Liver (tissue), 3 donors: ENCODE measurements around the gene EFNA2.

ENCODE experiments used
- EGR1 ChIP-seq, 2 donors: IDR thresholded peaks; 2 replicates each; pipeline ENCODE4 v1.6.1; 2016 to 2018; ENCODE audit warnings: antibody characterized with exemption in 2 of 2, low read depth in 2 of 2
- FOXA1 ChIP-seq: IDR thresholded peaks from 2 replicates; pipeline ENCODE4 v1.6.1; 2016; ENCODE audit warnings: antibody characterized with exemption
- GABPA ChIP-seq, 2 donors: IDR thresholded peaks in 1 of 2; conservative IDR thresholded peaks in 1 of 2; 2 replicates each; pipeline ENCODE4 v1.6.1; 2016; ENCODE audit warnings: antibody characterized with exemption in 2 of 2, mild to moderate bottlenecking in 1 of 2, moderate library complexity in 1 of 2
- HNF4A ChIP-seq, 2 donors: conservative IDR thresholded peaks; 2 replicates each; pipeline ENCODE4 v1.6.1; 2016; ENCODE audit warnings: antibody characterized with exemption in 2 of 2, mild to moderate bottlenecking in 2 of 2
- HNF4G ChIP-seq: IDR thresholded peaks from 2 replicates; pipeline ENCODE4 v1.6.1; 2016; ENCODE audit warnings: antibody characterized with exemption
- SP1 ChIP-seq: IDR thresholded peaks from 2 replicates; pipeline ENCODE4 v1.6.1; 2018; ENCODE audit warnings: antibody characterized with exemption, mild to moderate bottlenecking
- YY1 ChIP-seq: IDR thresholded peaks from 2 replicates; pipeline ENCODE4 v1.6.1; 2016; ENCODE audit warnings: antibody characterized with exemption, mild to moderate bottlenecking
- TF ChIP-seq, protein P1 (sequence below): fragments of 150-350 bp; IDR thresholded peaks from 2 replicates; pipeline ENCODE4 v1.5.1; 2017; ENCODE audit warnings: improper control_type of control experiment, low read depth, low read length; ENCODE audit not compliant: missing input control
- TF ChIP-seq, protein P2 (sequence below): IDR thresholded peaks from 2 replicates; pipeline ENCODE4 v1.6.1; 2016; ENCODE audit warnings: antibody characterized with exemption, mild to moderate bottlenecking
- TF ChIP-seq, protein P3 (sequence below): IDR thresholded peaks from 2 replicates; pipeline ENCODE4 v1.6.1; 2016; ENCODE audit warnings: antibody characterized with exemption
- TF ChIP-seq, protein P4 (sequence below): IDR thresholded peaks from 2 replicates; pipeline ENCODE4 v1.6.1; 2016; ENCODE audit warnings: antibody characterized with exemption
- TF ChIP-seq, protein P5 (sequence below): IDR thresholded peaks from 2 replicates; pipeline ENCODE4 v1.6.1; 2016; ENCODE audit warnings: antibody characterized with exemption
- donor health status: healthy.
- donor health status: healthy.

DNA sequence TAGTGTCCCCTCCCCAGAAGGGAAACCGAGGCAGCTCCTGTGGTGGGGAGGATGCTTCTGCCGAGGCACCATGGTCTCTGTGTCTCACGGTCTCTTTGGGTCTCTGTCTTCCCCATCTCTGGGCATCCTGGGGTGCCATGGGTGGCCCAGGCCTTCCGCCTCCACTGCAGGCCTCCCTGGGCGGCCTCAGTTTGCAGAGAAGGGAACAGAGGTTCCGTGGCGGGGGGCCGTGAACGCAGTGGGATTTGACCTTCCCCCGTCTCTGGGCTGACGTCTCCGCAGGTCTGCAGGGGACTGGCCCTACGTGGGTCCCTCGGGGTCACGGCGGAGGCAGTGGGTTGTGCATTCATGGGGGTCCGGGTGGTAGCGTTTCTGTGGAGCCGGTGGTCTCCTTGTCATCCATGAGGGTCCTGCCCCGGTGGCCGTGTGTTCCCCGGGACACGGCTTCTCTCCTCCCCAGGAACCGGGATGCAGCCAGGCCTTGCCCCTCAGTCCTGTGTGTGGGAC lies 4.6 kb downstream of the EFNA2 start:
- no peak for TF ChIP-seq FOXA1
- TF ChIP-seq, protein P1, sequence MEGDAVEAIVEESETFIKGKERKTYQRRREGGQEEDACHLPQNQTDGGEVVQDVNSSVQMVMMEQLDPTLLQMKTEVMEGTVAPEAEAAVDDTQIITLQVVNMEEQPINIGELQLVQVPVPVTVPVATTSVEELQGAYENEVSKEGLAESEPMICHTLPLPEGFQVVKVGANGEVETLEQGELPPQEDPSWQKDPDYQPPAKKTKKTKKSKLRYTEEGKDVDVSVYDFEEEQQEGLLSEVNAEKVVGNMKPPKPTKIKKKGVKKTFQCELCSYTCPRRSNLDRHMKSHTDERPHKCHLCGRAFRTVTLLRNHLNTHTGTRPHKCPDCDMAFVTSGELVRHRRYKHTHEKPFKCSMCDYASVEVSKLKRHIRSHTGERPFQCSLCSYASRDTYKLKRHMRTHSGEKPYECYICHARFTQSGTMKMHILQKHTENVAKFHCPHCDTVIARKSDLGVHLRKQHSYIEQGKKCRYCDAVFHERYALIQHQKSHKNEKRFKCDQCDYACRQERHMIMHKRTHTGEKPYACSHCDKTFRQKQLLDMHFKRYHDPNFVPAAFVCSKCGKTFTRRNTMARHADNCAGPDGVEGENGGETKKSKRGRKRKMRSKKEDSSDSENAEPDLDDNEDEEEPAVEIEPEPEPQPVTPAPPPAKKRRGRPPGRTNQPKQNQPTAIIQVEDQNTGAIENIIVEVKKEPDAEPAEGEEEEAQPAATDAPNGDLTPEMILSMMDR = no peak
- TF ChIP-seq YY1 = no peak
- TF ChIP-seq EGR1 (IDR thresholded peaks at IDR 0.05; ENCODE audit: low read depth in 2 of 2) = no peak
- TF ChIP-seq, protein P2, sequence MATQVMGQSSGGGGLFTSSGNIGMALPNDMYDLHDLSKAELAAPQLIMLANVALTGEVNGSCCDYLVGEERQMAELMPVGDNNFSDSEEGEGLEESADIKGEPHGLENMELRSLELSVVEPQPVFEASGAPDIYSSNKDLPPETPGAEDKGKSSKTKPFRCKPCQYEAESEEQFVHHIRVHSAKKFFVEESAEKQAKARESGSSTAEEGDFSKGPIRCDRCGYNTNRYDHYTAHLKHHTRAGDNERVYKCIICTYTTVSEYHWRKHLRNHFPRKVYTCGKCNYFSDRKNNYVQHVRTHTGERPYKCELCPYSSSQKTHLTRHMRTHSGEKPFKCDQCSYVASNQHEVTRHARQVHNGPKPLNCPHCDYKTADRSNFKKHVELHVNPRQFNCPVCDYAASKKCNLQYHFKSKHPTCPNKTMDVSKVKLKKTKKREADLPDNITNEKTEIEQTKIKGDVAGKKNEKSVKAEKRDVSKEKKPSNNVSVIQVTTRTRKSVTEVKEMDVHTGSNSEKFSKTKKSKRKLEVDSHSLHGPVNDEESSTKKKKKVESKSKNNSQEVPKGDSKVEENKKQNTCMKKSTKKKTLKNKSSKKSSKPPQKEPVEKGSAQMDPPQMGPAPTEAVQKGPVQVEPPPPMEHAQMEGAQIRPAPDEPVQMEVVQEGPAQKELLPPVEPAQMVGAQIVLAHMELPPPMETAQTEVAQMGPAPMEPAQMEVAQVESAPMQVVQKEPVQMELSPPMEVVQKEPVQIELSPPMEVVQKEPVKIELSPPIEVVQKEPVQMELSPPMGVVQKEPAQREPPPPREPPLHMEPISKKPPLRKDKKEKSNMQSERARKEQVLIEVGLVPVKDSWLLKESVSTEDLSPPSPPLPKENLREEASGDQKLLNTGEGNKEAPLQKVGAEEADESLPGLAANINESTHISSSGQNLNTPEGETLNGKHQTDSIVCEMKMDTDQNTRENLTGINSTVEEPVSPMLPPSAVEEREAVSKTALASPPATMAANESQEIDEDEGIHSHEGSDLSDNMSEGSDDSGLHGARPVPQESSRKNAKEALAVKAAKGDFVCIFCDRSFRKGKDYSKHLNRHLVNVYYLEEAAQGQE = no peak
- TF ChIP-seq, protein P3, sequence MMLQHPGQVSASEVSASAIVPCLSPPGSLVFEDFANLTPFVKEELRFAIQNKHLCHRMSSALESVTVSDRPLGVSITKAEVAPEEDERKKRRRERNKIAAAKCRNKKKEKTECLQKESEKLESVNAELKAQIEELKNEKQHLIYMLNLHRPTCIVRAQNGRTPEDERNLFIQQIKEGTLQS = no peak
- TF ChIP-seq, protein P4, sequence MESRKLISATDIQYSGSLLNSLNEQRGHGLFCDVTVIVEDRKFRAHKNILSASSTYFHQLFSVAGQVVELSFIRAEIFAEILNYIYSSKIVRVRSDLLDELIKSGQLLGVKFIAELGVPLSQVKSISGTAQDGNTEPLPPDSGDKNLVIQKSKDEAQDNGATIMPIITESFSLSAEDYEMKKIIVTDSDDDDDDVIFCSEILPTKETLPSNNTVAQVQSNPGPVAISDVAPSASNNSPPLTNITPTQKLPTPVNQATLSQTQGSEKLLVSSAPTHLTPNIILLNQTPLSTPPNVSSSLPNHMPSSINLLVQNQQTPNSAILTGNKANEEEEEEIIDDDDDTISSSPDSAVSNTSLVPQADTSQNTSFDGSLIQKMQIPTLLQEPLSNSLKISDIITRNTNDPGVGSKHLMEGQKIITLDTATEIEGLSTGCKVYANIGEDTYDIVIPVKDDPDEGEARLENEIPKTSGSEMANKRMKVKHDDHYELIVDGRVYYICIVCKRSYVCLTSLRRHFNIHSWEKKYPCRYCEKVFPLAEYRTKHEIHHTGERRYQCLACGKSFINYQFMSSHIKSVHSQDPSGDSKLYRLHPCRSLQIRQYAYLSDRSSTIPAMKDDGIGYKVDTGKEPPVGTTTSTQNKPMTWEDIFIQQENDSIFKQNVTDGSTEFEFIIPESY = no peak
- TF ChIP-seq, protein P5, sequence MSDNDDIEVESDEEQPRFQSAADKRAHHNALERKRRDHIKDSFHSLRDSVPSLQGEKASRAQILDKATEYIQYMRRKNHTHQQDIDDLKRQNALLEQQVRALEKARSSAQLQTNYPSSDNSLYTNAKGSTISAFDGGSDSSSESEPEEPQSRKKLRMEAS = no peak
- TF ChIP-seq HNF4A (conservative IDR thresholded peaks at IDR 0.05) = no peak
- no peak for TF ChIP-seq HNF4G
- no peak for TF ChIP-seq SP1
- no peak for TF ChIP-seq GABPA (IDR thresholded peaks at IDR 0.05 in 1 of 2, conservative IDR thresholded peaks at IDR 0.05 in 1 of 2)
